GM12801 (cell line): ENCODE results near the gene PRKG1.

Experiments
- TF ChIP-seq, protein P1 (sequence below): IDR thresholded peaks from one replicate; pipeline ENCODE4 v1.5.1; 2011; ENCODE audit warnings: control low read depth; ENCODE audit not compliant: insufficient read length; ENCODE audit errors: extremely low read depth

PRKG1 gene

DNA sequence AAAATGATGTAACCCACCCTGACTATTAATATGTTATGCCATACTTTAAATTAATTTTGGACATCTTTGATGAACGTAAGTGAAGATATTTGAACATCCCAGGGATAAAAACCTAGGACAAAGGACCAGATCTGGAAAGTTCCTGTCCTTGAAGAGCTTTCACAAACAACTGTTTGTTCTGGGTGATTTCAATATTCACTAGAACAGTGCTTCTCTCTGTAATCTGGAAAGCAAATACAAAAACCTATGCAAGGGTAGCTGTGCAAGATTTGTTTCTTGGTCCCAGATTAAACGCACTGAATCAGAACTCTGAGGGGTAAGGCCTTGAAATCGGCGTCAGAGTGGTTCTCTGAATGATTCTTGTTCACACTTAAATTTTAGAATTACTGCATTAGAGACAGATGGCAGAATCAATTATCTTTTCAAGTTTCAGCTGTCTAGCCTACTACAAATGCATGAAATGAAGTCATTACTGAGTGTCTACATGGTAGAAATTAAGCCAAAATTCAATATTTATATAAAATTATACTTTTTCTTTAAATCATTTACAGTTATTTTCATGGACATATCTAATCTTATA is 694.7 kb downstream of the PRKG1 start:
- TF ChIP-seq, protein P1, sequence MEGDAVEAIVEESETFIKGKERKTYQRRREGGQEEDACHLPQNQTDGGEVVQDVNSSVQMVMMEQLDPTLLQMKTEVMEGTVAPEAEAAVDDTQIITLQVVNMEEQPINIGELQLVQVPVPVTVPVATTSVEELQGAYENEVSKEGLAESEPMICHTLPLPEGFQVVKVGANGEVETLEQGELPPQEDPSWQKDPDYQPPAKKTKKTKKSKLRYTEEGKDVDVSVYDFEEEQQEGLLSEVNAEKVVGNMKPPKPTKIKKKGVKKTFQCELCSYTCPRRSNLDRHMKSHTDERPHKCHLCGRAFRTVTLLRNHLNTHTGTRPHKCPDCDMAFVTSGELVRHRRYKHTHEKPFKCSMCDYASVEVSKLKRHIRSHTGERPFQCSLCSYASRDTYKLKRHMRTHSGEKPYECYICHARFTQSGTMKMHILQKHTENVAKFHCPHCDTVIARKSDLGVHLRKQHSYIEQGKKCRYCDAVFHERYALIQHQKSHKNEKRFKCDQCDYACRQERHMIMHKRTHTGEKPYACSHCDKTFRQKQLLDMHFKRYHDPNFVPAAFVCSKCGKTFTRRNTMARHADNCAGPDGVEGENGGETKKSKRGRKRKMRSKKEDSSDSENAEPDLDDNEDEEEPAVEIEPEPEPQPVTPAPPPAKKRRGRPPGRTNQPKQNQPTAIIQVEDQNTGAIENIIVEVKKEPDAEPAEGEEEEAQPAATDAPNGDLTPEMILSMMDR = no peak

DNA sequence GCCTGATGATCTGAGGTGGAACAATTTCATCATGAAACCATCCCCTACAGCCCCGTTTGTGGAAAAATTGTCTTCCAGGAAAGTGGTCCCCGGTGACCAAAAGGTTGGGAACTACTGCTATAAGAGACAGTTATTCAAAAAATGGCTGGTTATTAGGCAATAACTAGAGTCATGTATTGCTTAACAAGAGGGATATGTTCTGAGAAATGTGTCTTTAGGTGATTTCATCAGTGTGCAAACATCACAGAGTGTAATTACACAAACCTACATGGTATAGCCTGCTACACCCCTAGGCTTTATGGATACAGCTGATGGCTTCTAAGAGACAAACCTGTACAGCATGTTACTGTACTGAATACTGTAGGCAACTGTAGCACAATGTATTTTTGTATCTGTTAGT is 696.4 kb downstream of the PRKG1 start:
- TF ChIP-seq, protein P1 = no peak

DNA sequence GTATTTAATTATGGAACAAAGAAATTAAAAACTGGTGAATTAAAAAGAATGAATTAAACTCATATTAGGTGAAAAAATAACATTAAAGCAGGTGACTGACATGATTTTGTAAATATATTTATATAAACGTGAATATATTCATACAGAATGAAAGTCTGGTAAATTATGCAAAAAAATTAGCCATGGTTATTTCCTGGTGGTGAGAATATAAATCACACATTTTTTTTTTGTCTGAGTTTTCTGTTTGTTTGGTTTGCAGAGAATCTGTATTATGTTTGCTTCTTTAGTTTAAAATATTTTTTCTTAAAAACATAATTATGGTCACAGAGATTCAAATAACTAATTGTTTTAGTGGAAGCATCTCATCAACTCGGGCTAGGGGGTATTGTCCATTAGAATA is 698.1 kb downstream of the PRKG1 start:
- TF ChIP-seq, protein P1 = no peak

DNA sequence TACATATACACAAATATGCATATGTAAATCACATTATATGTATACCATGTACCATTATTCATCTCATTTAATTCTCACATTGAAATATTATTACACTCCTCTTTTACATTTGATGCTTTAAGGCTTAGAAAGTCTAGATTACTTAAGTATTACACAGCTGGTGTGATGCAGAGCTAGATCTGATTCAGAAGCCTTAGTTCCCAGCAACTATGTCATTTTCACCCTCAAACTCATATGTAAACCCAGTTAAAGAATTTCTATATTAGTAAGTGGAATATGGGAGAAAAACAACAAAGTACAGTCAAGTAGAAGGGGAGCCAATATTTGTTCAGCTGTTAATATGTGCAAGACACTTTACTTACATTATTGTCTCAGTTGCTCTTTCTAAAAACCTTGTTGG is 699.4 kb downstream of the PRKG1 start:
- TF ChIP-seq, protein P1 = no peak

DNA sequence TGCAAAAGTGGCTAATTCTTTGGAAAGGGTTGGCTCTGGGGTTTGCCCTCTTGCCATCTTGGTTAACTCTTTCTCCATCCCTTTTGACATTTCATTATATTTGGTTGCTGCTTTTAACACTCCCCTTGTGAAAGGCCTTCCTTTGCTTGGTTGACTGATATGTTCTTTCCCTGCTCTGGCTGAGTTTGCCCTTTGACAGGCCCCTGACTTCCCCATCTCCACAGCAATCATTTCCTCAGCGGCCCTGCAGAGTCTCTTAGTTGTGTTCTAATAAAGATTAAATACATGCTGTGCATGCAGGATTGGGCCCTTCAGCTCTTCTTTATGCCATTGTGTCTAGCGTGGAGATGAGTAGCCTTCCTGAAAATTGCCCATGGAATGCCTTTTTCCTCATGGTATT is 709.7 kb downstream of the PRKG1 start:
- TF ChIP-seq, protein P1 = no peak

DNA sequence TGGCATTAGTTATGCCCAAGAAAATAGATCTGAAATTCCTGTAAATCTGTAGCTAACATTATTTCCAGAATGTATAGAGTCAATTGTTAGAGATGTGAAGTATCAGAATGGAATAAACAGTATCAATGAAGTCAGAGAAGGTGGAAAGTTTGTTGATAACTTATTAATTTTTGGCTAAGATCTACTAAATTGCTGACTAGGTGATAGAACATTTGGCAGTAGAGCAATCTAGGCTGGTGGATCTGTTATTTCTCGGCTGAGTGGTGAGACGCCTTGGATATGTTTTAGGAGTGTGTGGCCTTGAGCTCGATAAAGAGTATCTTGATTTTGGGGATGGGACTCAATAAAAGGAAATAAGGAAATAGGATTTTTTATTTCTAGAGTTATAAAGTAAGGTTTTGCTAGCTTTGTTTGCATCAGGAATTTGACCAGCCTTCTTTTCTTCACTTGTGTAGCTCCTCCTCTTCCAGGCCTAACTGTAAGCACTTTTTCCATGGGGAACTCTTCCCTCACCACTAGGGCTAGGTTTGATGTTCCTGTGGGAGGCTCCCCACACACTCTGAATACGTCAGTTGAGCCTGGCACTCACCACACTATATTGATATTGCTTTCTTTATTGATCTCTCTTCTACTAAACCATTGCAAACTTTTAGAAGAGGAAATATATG is 711.9 kb downstream of the PRKG1 start:
- TF ChIP-seq, protein P1 = no peak

DNA sequence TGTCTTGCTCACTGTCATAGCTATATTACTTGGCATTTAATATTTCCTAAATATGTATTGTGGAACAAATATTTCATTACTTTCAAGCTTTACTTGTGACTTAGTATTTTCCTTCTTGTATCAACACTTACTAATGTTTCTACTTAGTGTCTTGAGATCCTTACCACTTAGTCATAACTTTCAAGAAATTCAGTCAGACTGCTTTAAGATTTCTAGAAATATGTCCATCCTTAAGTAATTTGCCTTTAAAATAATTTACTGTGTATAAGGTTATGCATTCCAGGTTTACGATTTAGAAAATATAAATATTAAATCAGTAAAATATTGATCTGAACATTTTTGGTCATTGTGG is 712.4 kb downstream of the PRKG1 start:
- TF ChIP-seq, protein P1 = no peak
